H1 (cell line): ENCODE measurements around the gene FAM50A. TPM values are rescaled to one million over a fixed set of nuclear protein-coding genes. Genes with fewer than 3 reads are reported as not detected.

Experiments
- EGR1 ChIP-seq: IDR thresholded peaks from 2 replicates; pipeline ENCODE4 v1.6.1; 2011; ENCODE audit warnings: low read depth, low read length, borderline replicate concordance
- POLR2AphosphoS5 ChIP-seq: IDR thresholded peaks from 2 replicates; pipeline ENCODE4 v1.6.1; 2011; ENCODE audit warnings: low read depth, low read length
- polyA plus RNA-seq, 7 experiments: library from polyadenylated mRNA; depleted of rRNA in 3 of 7; stranded (reverse) in 5 of 7; unstranded in 2 of 7; fragments of >200 nt in 5 of 7; fragments of 200-250 nt in 2 of 7; gene quantifications; 1 replicate in 5 of 7; 2 replicates in 1 of 7; 4 replicates in 1 of 7; pipeline versions ENCODE4 v1.2.1 to v1.2.3, GENCODE V29; 2011 to 2013; ENCODE audit warnings: missing spikeins in 2 of 7, mixed read lengths in 2 of 7
- total RNA-seq: library from RNA; stranded (reverse); fragmentation: NEBNext Ultra II Directional; extraction: Animal tissue kit (Norgen Biotek cat#: 25700); gene quantifications from 2 replicates; pipeline ENCODE4 v1.2.1, GENCODE V29; 2021

FAM50A gene
- total and polyA plus RNA-seq, 2 of the 8 experiments (the other 6 are each of a cell fraction or from before 2014, with no cell fraction given), result 30.7 to 48.7 TPM

GRCh38 chrX:154457491-154458115, 13.7 kb downstream of the FAM50A start (continued):
- TF ChIP-seq EGR1, result no peak
- TF ChIP-seq POLR2AphosphoS5, result no peak
